Progenitor cell of endocrine pancreas (in vitro differentiated cells): ENCODE data around the gene CCDC158. TPM values are rescaled to one million over a fixed set of nuclear protein-coding genes. Genes with fewer than 3 reads are reported as not detected.
A peak's percentile ranks its signal among the peaks of the same experiment; 100 is the strongest.
"Not testable (repeated sequence)": the region's sequence is repeated elsewhere in the genome, so short reads cannot be mapped to it uniquely, and the experiment has no call there.

Experiments used
- DNase-seq: peaks from one replicate; pipeline ENCODE4 v3.0.0; 2021; ENCODE audit warnings: low spot score; ENCODE audit not compliant: unreplicated experiment
- H3K27ac Mint-ChIP-seq: 2 replicates; pipeline ENCODE4 v1.8.0; 2021; ENCODE audit warnings: mild to moderate bottlenecking, moderate library complexity, mixed read lengths
- H3K27me3 Mint-ChIP-seq: 2 replicates; pipeline ENCODE4 v1.8.0; 2021; ENCODE audit warnings: mixed read lengths
- H3K36me3 Mint-ChIP-seq: 2 replicates; pipeline ENCODE4 v1.8.0; 2022; ENCODE audit warnings: mixed read lengths; ENCODE audit not compliant: insufficient read depth
- H3K4me1 Mint-ChIP-seq: 2 replicates; pipeline ENCODE4 v1.8.0; 2021; ENCODE audit warnings: low read depth, mixed read lengths
- H3K4me3 Mint-ChIP-seq: 2 replicates; pipeline ENCODE4 v1.8.0; 2021; ENCODE audit warnings: low read depth, mild to moderate bottlenecking, moderate library complexity, mixed read lengths
- H3K9me3 Mint-ChIP-seq: 2 replicates; pipeline ENCODE4 v1.8.0; 2021; ENCODE audit warnings: low read depth, mixed read lengths
- CTCF ChIP-seq: fragments of 200-600 bp; sonication (generic); IDR thresholded peaks from one replicate; pipeline ENCODE4 v1.5.0; 2021; ENCODE audit warnings: antibody characterized with exemption, mild to moderate bottlenecking; ENCODE audit not compliant: unreplicated experiment
- total RNA-seq: library from RNA; stranded (reverse); gene quantifications from 2 replicates; pipeline ENCODE4 v1.2.1, GENCODE V29; 2021

The CCDC158 gene
- total RNA-seq, 1 donor from 2014 or later = not detected

GRCh38 chr4:76430519-76431388, 9.8 kb upstream of the CCDC158 start:
- H3K27me3 Mint-ChIP-seq = no peaks in the 10 kb centered on the region
- no peaks in the 10 kb centered on the region for H3K9me3 Mint-ChIP-seq
- no peak overlapping the region for H3K27ac Mint-ChIP-seq
- TF ChIP-seq CTCF = peak; percentile 79
- H3K4me3 Mint-ChIP-seq = peak overlapping the region; percentile 48
- no peak for DNase-seq
- peaks cover 12% of the 10 kb centered on the region for H3K4me1 Mint-ChIP-seq
- H3K36me3 Mint-ChIP-seq = no peaks in the 10 kb centered on the region

GRCh38 chr4:76429636-76430035, 8.7 kb upstream of the CCDC158 start:
- no peak for DNase-seq
- Mint-ChIP-seq H3K4me3 (no peak overlapping the region), H3K27ac (no peak overlapping the region), H3K36me3 (no peaks in the 10 kb centered on the region), H3K27me3 (no peaks in the 10 kb centered on the region), H3K4me1 (peaks cover 3% of the 10 kb centered on the region), H3K9me3 (no peaks in the 10 kb centered on the region)
- no peak for TF ChIP-seq CTCF

- Mint-ChIP-seq H3K4me1 (peaks cover 8% of the 10 kb centered on the region), H3K27me3 (no peaks in the 10 kb centered on the region), H3K4me3 (no peak overlapping the region), H3K36me3 (peaks cover 1% of the 10 kb centered on the region), H3K9me3 (peaks cover 2% of the 10 kb centered on the region), H3K27ac (no peak overlapping the region)
- peak; percentile 28 for TF ChIP-seq CTCF
- no peak for DNase-seq
Measured at GRCh38 chr4:76426272-76426671, 5.3 kb upstream of the CCDC158 start.

- H3K36me3 Mint-ChIP-seq, H3K27me3 Mint-ChIP-seq, H3K9me3 Mint-ChIP-seq, H3K27ac Mint-ChIP-seq, DNase-seq, H3K4me3 Mint-ChIP-seq: not testable (repeated sequence)
- H3K4me1 Mint-ChIP-seq = peaks cover 10% of the 10 kb centered on the region
Measured at GRCh38 chr4:76423159-76423558, 2.2 kb upstream of the CCDC158 start.

GRCh38 chr4:76420188-76420761, 666 bp downstream of the CCDC158 start:
- Mint-ChIP-seq H3K36me3 (peaks cover 3% of the 10 kb centered on the region), H3K4me3 (no peak overlapping the region), H3K4me1 (peaks cover 9% of the 10 kb centered on the region), H3K9me3 (peaks cover 6% of the 10 kb centered on the region), H3K27me3 (no peaks in the 10 kb centered on the region), H3K27ac (no peak overlapping the region)
- no peak for DNase-seq
- TF ChIP-seq CTCF = no peak
